HepG2 (cell line): ENCODE results near the gene PPP2R5C. TPM values are rescaled to one million over a fixed set of nuclear protein-coding genes. Genes with fewer than 3 reads are reported as not detected.

ENCODE experiments used
- ATAC-seq: fragments of 200-7000 bp; cut with Tn5 transposase; 3 replicates; pipeline ENCODE4 v1.9.1; 2020; ENCODE audit warnings: mild to moderate bottlenecking, moderate library complexity
- BruUV-seq: library from RNA; stranded (reverse); fragments of 400-500 nt; replicated peaks from 2 replicates; lab custom pipeline; 2021; lab: Mats Ljungman, UMichigan
- CTCF ChIA-PET: fragments of 300-600 bp; formaldehyde crosslinking; extraction: SDS; loops from one replicate; lab custom pipeline; 2021; ENCODE audit warnings: low total read pairs, inconsistent platforms, low intra/inter-chr PET ratio; lab: Yijun Ruan, JAX
- POLR2A ChIA-PET: fragments of 350-600 bp; sonication (Branson Sonifier 250); formaldehyde crosslinking; loops from one replicate; lab custom pipeline; 2020; ENCODE audit warnings: antibody characterized with exemption, inconsistent platforms; lab: Yijun Ruan, JAX
- DNase-seq: peaks from one replicate; pipeline ENCODE4 v3.0.0-alpha.2; 2015; ENCODE audit warnings: low spot score
- FAIRE-seq: peaks from 3 replicates; lab custom pipeline; 2011; peaks lifted over from hg19 to GRCh38; lab: Jason Lieb, UNC
- H2AFZ ChIP-seq: one replicate; pipeline ENCODE4 v1.6.1; 2011; ENCODE audit warnings: low read length, inconsistent platforms
- H3K27ac ChIP-seq: fragments of 300-600 bp; 3 replicates; pipeline ENCODE4 v1.8.0; 2011; ENCODE audit warnings: mixed run types, mild to moderate bottlenecking, mixed read lengths, low read length, inconsistent platforms; ENCODE audit not compliant: insufficient read depth; ENCODE audit errors: extremely low read length
- H3K27me3 ChIP-seq, 2 experiments: fragments of 200-600 bp in 1 of 2; 2 replicates in 1 of 2; 3 replicates in 1 of 2; pipeline versions ENCODE4 v1.6.0 to v1.8.0; 2011; ENCODE audit warnings: low read length in 2 of 2, mild to moderate bottlenecking in 2 of 2, moderate library complexity in 2 of 2, inconsistent platforms in 1 of 2; ENCODE audit not compliant: insufficient read depth in 2 of 2, control insufficient read depth in 1 of 2
- H3K36me3 ChIP-seq, 2 experiments: fragments of 200-600 bp in 1 of 2; replicated peaks in 1 of 2; 2 replicates in 1 of 2; 3 replicates in 1 of 2; pipeline versions ENCODE4 v1.5.1 to v1.8.0; 2011; ENCODE audit warnings: low read length in 2 of 2, inconsistent platforms in 1 of 2; ENCODE audit not compliant: insufficient read depth in 2 of 2, control insufficient read depth in 1 of 2
- H3K4me1 ChIP-seq: 2 replicates; pipeline ENCODE4 v1.5.1; 2012; ENCODE audit warnings: low read length, inconsistent platforms; ENCODE audit not compliant: insufficient read depth
- H3K4me2 ChIP-seq: 2 replicates; pipeline ENCODE4 v1.6.0; 2011; ENCODE audit warnings: low read depth, low read length, inconsistent platforms
- H3K4me3 ChIP-seq, 3 experiments: fragments of 200-600 bp in 1 of 3; sonication (generic), shearing (Covaris generic) in 1 of 3; replicated peaks in 1 of 3; 2 replicates each; pipeline ENCODE4 v1.5.1; 2011 to 2016; ENCODE audit warnings: low read length in 3 of 3, inconsistent platforms in 2 of 3, low read depth in 2 of 3, mild to moderate bottlenecking in 2 of 3, control low read depth in 1 of 3, mixed read lengths in 1 of 3; ENCODE audit not compliant: insufficient read depth in 1 of 3
- H3K79me2 ChIP-seq: one replicate; pipeline ENCODE4 v1.6.1; 2011; ENCODE audit warnings: low read length, inconsistent platforms; ENCODE audit not compliant: insufficient read depth
- H3K9ac ChIP-seq: 2 replicates; pipeline ENCODE4 v1.6.0; 2011; ENCODE audit warnings: mild to moderate bottlenecking, low read depth, low read length, inconsistent platforms; ENCODE audit not compliant: insufficient read depth
- H3K9me3 ChIP-seq: 2 replicates; pipeline ENCODE4 v1.5.1; 2012; ENCODE audit warnings: mild to moderate bottlenecking, low read length
- H4K20me1 ChIP-seq: 2 replicates; pipeline ENCODE4 v1.6.0; 2011; ENCODE audit warnings: inconsistent platforms, mild to moderate bottlenecking, low read length, moderate library complexity; ENCODE audit not compliant: insufficient read depth
- ASH2L ChIP-seq: fragments of 300-600, 200-600 bp; sonication (generic); IDR thresholded peaks from 2 replicates; pipeline ENCODE4 v1.7.0; 2017; ENCODE audit warnings: low read depth, mild to moderate bottlenecking, moderate library complexity, mixed read lengths, low read length; ENCODE audit not compliant: insufficient read length
- KDM4B ChIP-seq: sonication (generic); formaldehyde crosslinking; IDR thresholded peaks from 2 replicates; pipeline ENCODE4 v1.4.0; 2020; ENCODE audit warnings: missing genetic modification reagents
- LCORL ChIP-seq, 2 experiments: fragments of 450-650 bp in 1 of 2; sonication (generic) in 1 of 2; formaldehyde crosslinking in 1 of 2; IDR thresholded peaks; 2 replicates each; pipeline versions ENCODE4 v1.5.0 to v1.6.1; 2017 to 2020; ENCODE audit warnings: antibody characterized with exemption in 1 of 2, missing genetic modification reagents in 1 of 2
- WGBS: methylation state at CpG from one replicate; pipeline ENCODE4 v1.1.6; 2017; ENCODE audit warnings: low lambda C conversion rate; 5-methylcytosine and 5-hydroxymethylcytosine counted together
- in situ Hi-C: cut with HindIII; loops from 2 replicates; pipeline ENCODE4 v1.10.0; 2017; ENCODE audit warnings: low pct_unique_long_range_greater_than_20kb; ENCODE audit not compliant: extremely low pct_ligation_motif_present
- intact Hi-C: fragments of 100-400 bp; cut with micrococcal nuclease; formaldehyde crosslinking; loops from one replicate; pipeline ENCODE4 v1.10.0; 2022; ENCODE audit not compliant: unreplicated experiment
- polyA plus RNA-seq, 8 experiments: library from polyadenylated mRNA; depleted of rRNA in 3 of 8; stranded (reverse) in 7 of 8; unstranded in 1 of 8; fragments of >200 nt; fragmentation: Illumina TruSeq in 4 of 8; extraction: Trizol in 4 of 8; gene quantifications; 2 replicates each; pipeline versions ENCODE4 v1.2.1 to v1.2.3, GENCODE V29; 2011 to 2016; ENCODE audit warnings: low read depth in 4 of 8, missing spikeins in 1 of 8, mixed read lengths in 1 of 8; ENCODE audit not compliant: insufficient read depth in 1 of 8
- total RNA-seq, 5 experiments: library from RNA; depleted of rRNA; stranded (reverse); fragments of >200 nt; fragmentation: Illumina TruSeq; extraction: Trizol; gene quantifications; 2 replicates each; pipeline ENCODE4 v1.2.3, GENCODE V29; 2016; ENCODE audit warnings: low read depth in 1 of 5
- TF ChIP-seq, protein P1 (sequence below): sonication (generic); formaldehyde crosslinking; IDR thresholded peaks from 2 replicates; pipeline ENCODE4 v1.5.1; 2020; ENCODE audit warnings: mild to moderate bottlenecking, missing genetic modification reagents, moderate library complexity

The PPP2R5C gene
- total and polyA plus RNA-seq, 2 of the 13 experiments (the other 11 are each of a cell fraction or from before 2014, with no cell fraction given): 74.3 to 78.5 TPM

DNA sequence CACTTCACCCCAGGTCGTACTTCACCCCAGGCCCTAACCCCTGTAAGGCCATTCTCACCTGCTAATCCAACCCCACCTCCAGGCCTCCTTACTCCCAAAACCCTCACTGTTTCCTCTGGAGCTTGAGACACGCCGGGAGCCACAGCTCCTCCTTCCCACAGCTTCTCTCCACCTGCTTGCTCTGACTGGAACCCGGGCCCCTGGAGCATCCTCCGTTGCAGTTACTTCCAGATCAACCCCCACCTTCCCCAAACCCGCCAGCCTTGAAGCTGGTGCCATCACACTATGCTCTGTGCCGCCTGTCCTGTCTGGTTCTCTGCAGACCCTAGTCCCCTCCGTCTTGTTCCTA is 34.6 kb upstream of the PPP2R5C start:
- POLR2A ChIA-PET: interaction anchor here (1.5 kb wide), 1 partner anchor 34 kb away, joined by 4 read pairs; no protein-coding TSS in a partner anchor
- H3K27me3 ChIP-seq: no peaks in the 10 kb centered on the region; a peak in 1 of 5 replicates
- BruUV-seq: no TSS peak
- intact Hi-C loops (no loop called here), in situ Hi-C loops (no loop called here)
- 47% methylated on average over 8 of the region's 8 CpGs for WGBS
- H2AFZ ChIP-seq: no peak overlapping the region
- peaks cover 60% of the 10 kb centered on the region for H3K4me1 ChIP-seq
- CTCF ChIA-PET: no interaction called here
- H3K36me3 ChIP-seq: no peaks in the 10 kb centered on the region
- H4K20me1 ChIP-seq: no peaks in the 10 kb centered on the region
- FAIRE-seq: no peak
- no peaks in the 10 kb centered on the region for H3K9me3 ChIP-seq
- TF ChIP-seq, protein P1, sequence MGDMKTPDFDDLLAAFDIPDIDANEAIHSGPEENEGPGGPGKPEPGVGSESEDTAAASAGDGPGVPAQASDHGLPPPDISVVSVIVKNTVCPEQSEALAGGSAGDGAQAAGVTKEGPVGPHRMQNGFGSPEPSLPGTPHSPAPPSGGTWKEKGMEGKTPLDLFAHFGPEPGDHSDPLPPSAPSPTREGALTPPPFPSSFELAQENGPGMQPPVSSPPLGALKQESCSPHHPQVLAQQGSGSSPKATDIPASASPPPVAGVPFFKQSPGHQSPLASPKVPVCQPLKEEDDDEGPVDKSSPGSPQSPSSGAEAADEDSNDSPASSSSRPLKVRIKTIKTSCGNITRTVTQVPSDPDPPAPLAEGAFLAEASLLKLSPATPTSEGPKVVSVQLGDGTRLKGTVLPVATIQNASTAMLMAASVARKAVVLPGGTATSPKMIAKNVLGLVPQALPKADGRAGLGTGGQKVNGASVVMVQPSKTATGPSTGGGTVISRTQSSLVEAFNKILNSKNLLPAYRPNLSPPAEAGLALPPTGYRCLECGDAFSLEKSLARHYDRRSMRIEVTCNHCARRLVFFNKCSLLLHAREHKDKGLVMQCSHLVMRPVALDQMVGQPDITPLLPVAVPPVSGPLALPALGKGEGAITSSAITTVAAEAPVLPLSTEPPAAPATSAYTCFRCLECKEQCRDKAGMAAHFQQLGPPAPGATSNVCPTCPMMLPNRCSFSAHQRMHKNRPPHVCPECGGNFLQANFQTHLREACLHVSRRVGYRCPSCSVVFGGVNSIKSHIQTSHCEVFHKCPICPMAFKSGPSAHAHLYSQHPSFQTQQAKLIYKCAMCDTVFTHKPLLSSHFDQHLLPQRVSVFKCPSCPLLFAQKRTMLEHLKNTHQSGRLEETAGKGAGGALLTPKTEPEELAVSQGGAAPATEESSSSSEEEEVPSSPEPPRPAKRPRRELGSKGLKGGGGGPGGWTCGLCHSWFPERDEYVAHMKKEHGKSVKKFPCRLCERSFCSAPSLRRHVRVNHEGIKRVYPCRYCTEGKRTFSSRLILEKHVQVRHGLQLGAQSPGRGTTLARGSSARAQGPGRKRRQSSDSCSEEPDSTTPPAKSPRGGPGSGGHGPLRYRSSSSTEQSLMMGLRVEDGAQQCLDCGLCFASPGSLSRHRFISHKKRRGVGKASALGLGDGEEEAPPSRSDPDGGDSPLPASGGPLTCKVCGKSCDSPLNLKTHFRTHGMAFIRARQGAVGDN (CRISPR knock-in tag): peak; percentile 28; the same call in 1 of the 2 replicates
- no peak for TF ChIP-seq KDM4B (CRISPR knock-in tag)
- no peak for TF ChIP-seq ASH2L
- TF ChIP-seq LCORL (IDR thresholded peaks at IDR 0.05): no peak
- TF ChIP-seq LCORL (CRISPR knock-in tag; IDR thresholded peaks at IDR 0.05): 0 out of 2 replicates have a peak, but pooled peaks have one; percentile 20
- peak overlapping the region in 1 of 3 experiments; percentile 23; a peak in 1 of 6 replicates for H3K4me3 ChIP-seq
- peak overlapping the region; percentile 59 for H3K4me2 ChIP-seq
- H3K79me2 ChIP-seq: no peaks in the 10 kb centered on the region
- H3K27ac ChIP-seq: no peak overlapping the region
- ATAC-seq: no peak
- DNase-seq: no peak
- no peak overlapping the region for H3K9ac ChIP-seq
